ENCODE results near the gene PDGFC.

- TF ChIP-seq CTCF (conservative IDR thresholded peaks at IDR 0.05; ENCODE audit: low read length), result no peak
- no peak for TF ChIP-seq EZH2phosphoT487 (IDR thresholded peaks at IDR 0.05; ENCODE audit: borderline replicate concordance, low read depth, low read length)
Measured at GRCh38 chr4:156991161-156991560, 19.6 kb upstream of the PDGFC start.

All from OCI-LY7 (cell line).